EL (cell line): ENCODE measurements around the gene PTPMT1.
"Not testable (repeated sequence)": the region's sequence is repeated elsewhere in the genome, so short reads cannot be mapped to it uniquely, and the experiment has no call there.

Experiments
- DNase-seq: peaks from one replicate; pipeline ENCODE4 v3.0.0-alpha.2; 2016

PTPMT1 gene

GRCh38 chr11:47550288-47551047, 14.9 kb upstream of the PTPMT1 start:
- DNase-seq: no peak

GRCh38 chr11:47551086-47551485, 14.3 kb upstream of the PTPMT1 start:
- DNase-seq: peak; percentile 39

- peak; percentile 55 for DNase-seq
These were observed 13.3 kb upstream of the PTPMT1 start for GRCh38 chr11:47552056-47552565.

- peak; percentile 90 for DNase-seq
These were observed 12.6 kb upstream of the PTPMT1 start, which contains the start of gene CELF1 for GRCh38 chr11:47552566-47553405. Gene CELF1 (minus strand): TSS chr11:47553132. CDS start chr11:47499523, 53,609 bp downstream.

GRCh38 chr11:47553406-47553743, 12.0 kb upstream of the PTPMT1 start:
- DNase-seq: no peak

GRCh38 chr11:47557004-47557403, 8.4 kb upstream of the PTPMT1 start:
- not testable (repeated sequence) for DNase-seq

GRCh38 chr11:47558695-47559094, 6.7 kb upstream of the PTPMT1 start:
- no peak for DNase-seq

GRCh38 chr11:47560426-47560825, 5.0 kb upstream of the PTPMT1 start:
- DNase-seq: no peak

GRCh38 chr11:47562393-47562792, 3.0 kb upstream of the PTPMT1 start:
- DNase-seq: not testable (repeated sequence)

GRCh38 chr11:47564366-47564765, 1.0 kb upstream of the PTPMT1 start:
- not testable (repeated sequence) for DNase-seq

GRCh38 chr11:47564933-47565339, 463 bp upstream of the PTPMT1 start:
- no peak for DNase-seq

- DNase-seq: peak; percentile 30
These were observed 825 bp downstream of the PTPMT1 start for GRCh38 chr11:47566149-47566698.

GRCh38 chr11:47569646-47570045, 4.2 kb downstream of the PTPMT1 start:
- no peak for DNase-seq

GRCh38 chr11:47570651-47571356, 5.4 kb downstream of the PTPMT1 start:
- DNase-seq: no peak

GRCh38 chr11:47571357-47571729, 5.9 kb downstream of the PTPMT1 start:
- no peak for DNase-seq

GRCh38 chr11:47571895-47572294, 6.5 kb downstream of the PTPMT1 start:
- peak; percentile 88 for DNase-seq

- DNase-seq: no peak
These were observed 7.4 kb downstream of the PTPMT1 start for GRCh38 chr11:47572715-47573255.

GRCh38 chr11:47573321-47573720, 7.9 kb downstream of the PTPMT1 start:
- DNase-seq: no peak

- DNase-seq: peak; percentile 49
These were observed 12.2 kb downstream of the PTPMT1 start for GRCh38 chr11:47577460-47578041.

- peak; percentile 89 for DNase-seq
These were observed 13.4 kb downstream of the PTPMT1 start, which contains the start of the genes KBTBD4 and NDUFS3 for GRCh38 chr11:47578524-47579494. Gene KBTBD4 (minus strand): TSS chr11:47578970. CDS start chr11:47578951, 19 bp downstream. Gene NDUFS3 (plus strand): TSS chr11:47579074. CDS start chr11:47579092, 18 bp downstream.

- DNase-seq: no peak
These were observed 18.4 kb downstream of the PTPMT1 start for GRCh38 chr11:47583844-47584243.
